GM10266 (cell line): ENCODE data around the gene PPWD1.
A peak's percentile ranks its signal among the peaks of the same experiment; 100 is the strongest.

ENCODE experiments used
- DNase-seq: peaks from one replicate; pipeline ENCODE4 v3.0.0; 2012; ENCODE audit errors: extremely low spot score
- TF ChIP-seq, protein P1 (sequence below): IDR thresholded peaks from 2 replicates; pipeline ENCODE4 v1.5.1; 2012; ENCODE audit warnings: mild to moderate bottlenecking, low read depth; ENCODE audit not compliant: control insufficient read depth, insufficient read depth; ENCODE audit errors: missing control alignments

The PPWD1 gene

DNA sequence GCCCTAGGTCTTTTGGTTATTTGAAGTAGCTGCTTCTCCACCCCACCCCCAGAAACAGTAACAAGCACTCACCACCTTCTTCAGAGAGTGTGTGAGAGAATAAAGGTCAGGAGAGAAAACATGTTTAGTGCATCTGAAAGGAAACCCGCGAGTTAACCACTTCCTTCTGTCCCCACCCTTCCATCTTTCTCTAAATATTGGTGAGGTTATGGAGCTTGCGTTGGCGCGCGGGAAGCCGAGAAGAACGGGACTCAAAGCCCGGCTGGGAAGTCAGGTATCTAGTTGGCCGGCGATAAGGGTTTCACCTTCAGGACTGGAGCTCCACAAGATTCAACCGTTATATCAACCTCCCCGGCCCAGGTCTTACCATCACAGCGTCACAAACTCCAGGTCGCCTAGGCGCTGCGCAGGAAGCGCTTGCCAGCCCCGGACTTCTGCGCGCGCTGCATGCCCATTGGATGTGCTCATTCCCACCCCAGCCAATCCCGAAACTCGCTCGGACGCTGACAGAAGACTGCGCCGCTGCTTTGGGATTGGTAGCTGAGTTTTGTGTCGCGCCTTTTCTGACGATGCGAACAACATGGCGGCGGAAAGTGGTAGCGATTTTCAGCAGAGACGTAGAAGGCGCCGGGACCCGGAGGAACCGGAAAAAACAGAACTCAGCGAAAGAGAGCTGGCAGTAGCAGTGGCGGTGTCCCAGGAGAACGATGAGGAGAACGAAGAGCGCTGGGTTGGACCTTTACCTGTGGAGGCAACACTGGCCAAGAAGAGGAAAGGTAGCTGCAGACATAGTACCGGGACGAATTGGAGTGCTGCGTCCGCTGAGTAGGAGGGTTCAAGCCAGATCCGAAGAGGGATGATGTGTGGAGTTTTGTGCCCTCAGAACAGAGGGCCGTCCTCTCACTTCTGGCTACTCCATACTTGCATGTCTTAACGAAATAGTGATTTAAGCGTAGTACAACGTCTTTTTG, at the start of gene PPWD1, which contains the start of gene CENPK:
Gene PPWD1, plus strand, starts transcription at position 566 of the 971 bp plus-strand sequence. Its CDS starts 15 bp downstream, at position 581.
Gene CENPK, minus strand, starts transcription at position 438 of the 971 bp plus-strand sequence. CDS start 8,261 bp downstream, outside the sequence.
- DNase-seq, result peak; percentile 87
- TF ChIP-seq, protein P1, sequence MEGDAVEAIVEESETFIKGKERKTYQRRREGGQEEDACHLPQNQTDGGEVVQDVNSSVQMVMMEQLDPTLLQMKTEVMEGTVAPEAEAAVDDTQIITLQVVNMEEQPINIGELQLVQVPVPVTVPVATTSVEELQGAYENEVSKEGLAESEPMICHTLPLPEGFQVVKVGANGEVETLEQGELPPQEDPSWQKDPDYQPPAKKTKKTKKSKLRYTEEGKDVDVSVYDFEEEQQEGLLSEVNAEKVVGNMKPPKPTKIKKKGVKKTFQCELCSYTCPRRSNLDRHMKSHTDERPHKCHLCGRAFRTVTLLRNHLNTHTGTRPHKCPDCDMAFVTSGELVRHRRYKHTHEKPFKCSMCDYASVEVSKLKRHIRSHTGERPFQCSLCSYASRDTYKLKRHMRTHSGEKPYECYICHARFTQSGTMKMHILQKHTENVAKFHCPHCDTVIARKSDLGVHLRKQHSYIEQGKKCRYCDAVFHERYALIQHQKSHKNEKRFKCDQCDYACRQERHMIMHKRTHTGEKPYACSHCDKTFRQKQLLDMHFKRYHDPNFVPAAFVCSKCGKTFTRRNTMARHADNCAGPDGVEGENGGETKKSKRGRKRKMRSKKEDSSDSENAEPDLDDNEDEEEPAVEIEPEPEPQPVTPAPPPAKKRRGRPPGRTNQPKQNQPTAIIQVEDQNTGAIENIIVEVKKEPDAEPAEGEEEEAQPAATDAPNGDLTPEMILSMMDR, result no peak

DNA sequence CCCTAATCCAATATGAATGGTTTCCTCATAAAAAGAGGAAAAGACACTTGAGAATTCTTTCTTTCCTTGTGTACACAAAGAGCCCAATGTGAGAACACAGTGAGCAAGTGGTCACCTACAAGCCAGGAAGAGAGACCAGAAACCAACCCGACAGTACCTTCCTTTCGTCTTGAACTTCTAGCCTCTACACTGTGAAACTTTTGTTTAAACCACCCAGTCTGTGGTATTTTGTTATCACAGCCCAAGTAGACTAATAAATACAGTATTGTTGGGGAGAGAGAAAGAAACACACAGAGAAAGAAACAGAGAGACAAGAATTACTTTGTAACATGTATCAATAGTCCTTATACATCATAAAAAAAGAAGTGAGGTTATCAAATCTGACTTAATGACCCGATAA, 37.4 kb upstream of the PPWD1 start:
- TF ChIP-seq, protein P1, result no peak
- DNase-seq, result no peak

DNA sequence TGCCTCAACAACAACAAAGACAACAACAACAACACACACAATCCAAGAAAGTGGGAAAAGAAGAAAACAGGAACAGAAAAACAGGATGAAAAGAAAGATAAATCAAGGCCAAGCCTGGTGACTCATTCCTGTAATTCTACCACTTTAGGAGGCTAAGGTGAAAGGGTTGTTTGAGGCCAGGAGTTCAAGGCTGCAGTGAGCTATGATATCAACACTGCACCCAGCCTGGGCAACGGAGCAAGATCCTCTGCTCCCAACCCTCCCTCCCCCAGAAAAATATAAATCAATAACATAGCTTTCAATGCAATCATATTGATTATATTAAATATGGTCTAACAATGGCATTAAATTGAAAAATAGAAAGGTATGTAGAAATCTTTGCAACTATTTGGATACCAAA, 32.2 kb upstream of the PPWD1 start:
- DNase-seq, result no peak
- TF ChIP-seq, protein P1, result no peak

DNA sequence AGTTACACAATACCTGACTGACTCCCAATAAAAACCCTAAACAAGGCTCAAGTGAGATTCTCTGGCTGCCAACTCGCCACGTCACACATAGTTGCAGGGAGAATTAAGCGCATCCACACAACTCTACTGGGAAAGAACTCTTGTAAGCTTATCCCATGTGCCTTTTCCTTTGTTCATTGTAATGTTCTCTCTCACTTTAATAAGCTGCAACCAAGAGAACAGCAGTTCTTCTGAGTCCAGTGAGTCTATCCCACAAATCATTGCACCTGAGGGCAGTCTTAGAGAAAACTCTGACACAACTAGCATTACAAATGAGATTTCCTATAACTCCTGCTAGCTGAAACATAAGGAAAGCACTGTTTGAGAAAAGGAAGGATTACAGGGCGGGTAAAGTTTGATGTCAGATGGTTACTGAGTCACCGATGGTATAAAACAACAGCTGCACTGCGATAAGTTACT, 27.5 kb upstream of the PPWD1 start:
- TF ChIP-seq, protein P1, result no peak

DNA sequence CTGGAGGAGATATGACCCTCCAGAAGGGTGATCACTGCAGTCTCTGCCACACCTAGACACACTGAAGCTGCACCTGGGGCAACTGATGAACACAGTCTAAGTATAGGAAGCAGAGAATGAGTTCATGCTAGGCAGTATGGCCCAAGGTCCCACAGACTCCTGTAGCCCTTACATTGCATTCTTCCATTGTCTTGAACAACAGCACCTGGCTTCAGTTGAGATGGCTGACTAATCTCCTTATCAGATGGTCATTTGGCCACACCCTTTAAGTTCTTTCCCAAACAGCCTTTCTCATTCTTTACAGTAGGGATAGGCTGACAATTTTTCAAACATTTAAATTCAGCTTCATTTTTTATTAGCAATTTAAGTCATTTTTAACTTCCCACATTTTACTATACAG, 23.3 kb upstream of the PPWD1 start:
- no peak for DNase-seq
- TF ChIP-seq, protein P1, result no peak

More for the DNA sequence above, 27.5 kb upstream of the PPWD1 start:
- no peak for DNase-seq

DNA sequence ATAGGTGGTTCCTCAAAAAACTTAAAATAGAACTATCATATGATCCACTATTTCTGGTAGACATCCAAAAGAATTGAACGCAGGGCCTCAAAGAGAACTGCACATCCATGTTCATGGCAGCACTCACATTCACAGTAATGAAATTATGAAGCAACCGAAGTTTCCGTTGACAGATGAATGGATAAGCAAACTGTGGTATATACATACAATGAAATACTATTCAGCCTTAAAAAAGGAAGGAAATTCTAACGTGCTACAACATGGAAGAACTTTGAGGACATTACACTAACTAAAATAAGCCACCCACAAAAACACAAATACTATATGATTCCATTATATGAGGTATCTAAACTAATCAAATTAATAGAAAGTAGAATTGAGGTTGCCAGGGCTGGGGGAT, 18.6 kb upstream of the PPWD1 start:
- TF ChIP-seq, protein P1, result no peak
- no peak for DNase-seq

DNA sequence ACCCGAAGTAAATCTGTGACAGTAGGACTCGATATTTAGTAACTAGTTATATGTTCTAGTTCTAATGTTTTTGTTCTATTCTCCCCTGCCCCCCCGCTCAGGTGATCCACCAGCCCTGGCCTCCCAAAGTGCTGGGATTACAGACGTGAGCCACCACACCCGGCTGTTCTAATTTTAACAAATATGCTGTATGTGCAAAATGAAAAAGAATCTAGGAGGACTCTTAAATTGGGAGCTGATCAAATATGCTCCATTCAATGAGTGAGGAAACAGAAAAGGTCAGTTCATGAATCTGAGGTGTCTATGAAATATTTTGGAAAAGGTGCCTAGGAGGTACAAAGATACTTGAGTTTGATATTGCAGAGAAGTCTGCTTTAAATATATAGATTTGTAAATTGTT, 17.0 kb upstream of the PPWD1 start:
- DNase-seq, result no peak
- TF ChIP-seq, protein P1, result no peak
